ENCODE measurements around the gene PTPN13.

DNA sequence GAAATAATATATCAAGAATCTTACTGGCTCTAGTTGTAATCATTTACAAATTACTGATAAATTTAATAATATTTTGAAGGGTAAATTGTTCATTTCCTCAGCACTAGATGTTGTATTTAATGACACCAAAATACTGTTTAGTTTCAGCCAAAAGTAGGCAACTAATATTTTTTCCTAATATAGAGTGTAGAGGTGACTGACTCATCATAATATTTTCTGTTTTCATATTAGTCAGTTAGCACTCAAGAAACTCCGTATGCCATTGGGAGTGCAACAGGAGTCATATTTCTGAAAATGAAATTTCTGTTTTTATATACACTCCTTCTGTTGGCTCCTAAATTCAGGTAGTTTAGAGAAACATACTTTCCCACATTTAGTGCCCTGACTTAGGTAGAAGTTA is 36.6 kb upstream of the PTPN13 start:
- TF ChIP-seq EZH2 (IDR thresholded peaks at IDR 0.05; ENCODE audit: borderline replicate concordance, low read depth, low read length, severe bottlenecking) (no peak), CTCF (IDR thresholded peaks at IDR 0.05; ENCODE audit: borderline replicate concordance, extremely low read depth, low read length, poor library complexity, severe bottlenecking) (no peak)
